Endothelial cell of umbilical vein (primary cell): ENCODE data around the gene KIF24.
"Not testable (repeated sequence)": the region's sequence is repeated elsewhere in the genome, so short reads cannot be mapped to it uniquely, and the experiment has no call there.

Source experiments
- CTCF ChIP-seq, 2 donors: IDR thresholded peaks; 1 replicate in 1 of 2; 2 replicates in 1 of 2; pipeline ENCODE4 v1.5.1; 2011; ENCODE audit warnings: low read length in 2 of 2, mild to moderate bottlenecking in 2 of 2, moderate library complexity in 2 of 2, control low read depth in 1 of 2, inconsistent platforms in 1 of 2, low read depth in 1 of 2; ENCODE audit not compliant: insufficient read depth in 1 of 2; ENCODE audit errors: extremely low read depth in 1 of 2
- EZH2 ChIP-seq: IDR thresholded peaks from 2 replicates; pipeline ENCODE4 v1.6.1; 2012; ENCODE audit warnings: borderline replicate concordance, low read depth, mild to moderate bottlenecking, moderate library complexity, low read length, inconsistent platforms; ENCODE audit not compliant: severe bottlenecking
- FOS ChIP-seq: IDR thresholded peaks from 2 replicates; pipeline ENCODE4 v1.6.1; 2011; ENCODE audit warnings: mild to moderate bottlenecking, low read length, moderate library complexity, borderline replicate concordance; ENCODE audit not compliant: insufficient read depth
- GATA2 ChIP-seq: IDR thresholded peaks from 2 replicates; pipeline ENCODE4 v1.7.0; 2011; ENCODE audit warnings: low read depth, mild to moderate bottlenecking, moderate library complexity, mixed read lengths, low read length; ENCODE audit not compliant: insufficient read length, insufficient read depth
- POLR2A ChIP-seq: IDR thresholded peaks from 2 replicates; pipeline ENCODE4 v1.6.1; 2012; ENCODE audit warnings: low read depth, mild to moderate bottlenecking, control low read depth, low read length
- POLR2AphosphoS5 ChIP-seq: IDR thresholded peaks from 2 replicates; pipeline ENCODE4 v1.6.1; 2012; ENCODE audit warnings: low read depth, mild to moderate bottlenecking, control low read depth, low read length, moderate library complexity; ENCODE audit not compliant: insufficient read depth

GRCh38 chr9:34308316-34308715 lies 20.8 kb downstream of the KIF24 start:
- TF ChIP-seq POLR2A; CTCF (IDR thresholded peaks at IDR 0.05; ENCODE audit: extremely low read depth in 1 of 2, insufficient read depth in 1 of 2, low read depth in 1 of 2, low read length in 2 of 2); POLR2AphosphoS5; GATA2; FOS; EZH2: not testable (repeated sequence)
